HG03575 (cell line): Measurements from ENCODE around the gene RBMY1D.
"Not testable (repeated sequence)": the region's sequence is repeated elsewhere in the genome, so short reads cannot be mapped to it uniquely, and the experiment has no call there.

Experiments used
- ATAC-seq: cut with Tn5 transposase; IDR thresholded peaks from one replicate; pipeline ENCODE4 v1.9.1; 2021; ENCODE audit not compliant: unreplicated experiment, insufficient number of reproducible peaks, low FRiP score; ENCODE audit errors: extremely low read depth

Gene RBMY1D

GRCh38 chrY:21894426-21894825 is at the start of gene RBMY1D:
Gene RBMY1D (minus strand): TSS chrY:21894526. CDS start chrY:21892513, 2,013 bp downstream.
- ATAC-seq: not testable (repeated sequence)

GRCh38 chrY:21917932-21918331 is 23.6 kb upstream of the RBMY1D start, which contains the start of gene RBMY1E:
Gene RBMY1E (minus strand): TSS chrY:21918032. CDS start chrY:21916054, 1,978 bp downstream.
- not testable (repeated sequence) for ATAC-seq

- not testable (repeated sequence) for ATAC-seq
These were observed 24.8 kb downstream of the RBMY1D start for GRCh38 chrY:21869407-21870076.

GRCh38 chrY:21845481-21845880 is 48.8 kb downstream of the RBMY1D start:
- no peak for ATAC-seq

- no peak for ATAC-seq
These were observed 52.2 kb downstream of the RBMY1D start for GRCh38 chrY:21842090-21842489.

GRCh38 chrY:21839489-21839888 is 54.8 kb downstream of the RBMY1D start:
- no peak for ATAC-seq

GRCh38 chrY:21836343-21836742 is 58.0 kb downstream of the RBMY1D start:
- no peak for ATAC-seq

GRCh38 chrY:21835052-21835451 is 59.3 kb downstream of the RBMY1D start:
- no peak for ATAC-seq
